ENCODE measurements around the gene TBC1D17.

The TBC1D17 gene

DNA sequence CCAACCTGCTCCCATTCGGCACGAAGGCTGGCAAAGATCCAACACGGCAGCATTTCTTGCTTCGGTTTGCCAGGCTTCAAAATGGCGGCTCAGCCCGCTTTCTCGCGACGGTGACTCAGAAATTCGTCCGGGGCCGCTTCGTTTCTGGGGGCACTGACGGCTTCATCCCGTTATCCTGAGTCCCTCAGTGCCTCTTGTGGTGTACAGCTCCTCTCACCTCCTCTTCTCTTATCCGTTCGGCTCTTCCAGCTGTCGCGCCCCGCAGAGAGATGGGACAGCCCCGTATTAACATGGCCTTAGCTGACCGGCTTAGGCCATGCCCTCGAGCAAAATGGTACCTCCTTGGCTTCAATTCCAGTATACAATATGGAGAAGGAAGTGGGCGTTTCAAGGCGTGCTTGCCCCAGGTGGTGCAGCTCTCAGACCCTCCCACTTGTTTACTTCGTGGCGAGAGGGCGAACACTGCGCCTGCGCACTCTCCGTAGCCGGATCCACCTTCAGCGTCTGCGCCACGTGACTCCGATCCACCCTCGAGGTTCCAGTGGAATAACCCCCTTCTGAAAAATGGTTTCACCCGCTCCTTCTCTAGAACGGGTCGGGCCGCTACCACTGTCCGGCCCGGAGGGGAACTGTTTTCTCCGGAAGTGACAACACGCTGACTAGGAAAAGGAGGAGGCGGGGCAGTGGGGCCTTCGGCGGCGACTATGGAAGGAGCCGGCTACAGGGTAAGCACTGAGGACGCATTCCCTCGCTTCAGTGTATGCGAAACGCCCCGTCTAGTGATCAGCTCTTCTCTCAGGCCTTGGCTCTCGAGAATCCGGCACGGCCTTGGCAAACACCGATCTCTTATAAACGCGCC is at the start of gene TBC1D17, which contains the start of gene AKT1S1:
Gene TBC1D17 (plus strand): TSS at position 683 of the 859 bp plus-strand sequence. CDS start 22 bp downstream, at position 705.
Gene AKT1S1 (minus strand): TSS at position 336 of the 859 bp plus-strand sequence. CDS start 4,060 bp downstream, outside the sequence.
- DNase-seq (ENCODE audit: low read depth in 2 of 3, low spot score in 1 of 3): peak; percentile 94 to 98 (median 98)

- no peak for DNase-seq (ENCODE audit: low read depth in 2 of 3, low spot score in 1 of 3)
Observed at GRCh38 chr19:49829200-49829599, 48.3 kb upstream of the TBC1D17 start.

DNA sequence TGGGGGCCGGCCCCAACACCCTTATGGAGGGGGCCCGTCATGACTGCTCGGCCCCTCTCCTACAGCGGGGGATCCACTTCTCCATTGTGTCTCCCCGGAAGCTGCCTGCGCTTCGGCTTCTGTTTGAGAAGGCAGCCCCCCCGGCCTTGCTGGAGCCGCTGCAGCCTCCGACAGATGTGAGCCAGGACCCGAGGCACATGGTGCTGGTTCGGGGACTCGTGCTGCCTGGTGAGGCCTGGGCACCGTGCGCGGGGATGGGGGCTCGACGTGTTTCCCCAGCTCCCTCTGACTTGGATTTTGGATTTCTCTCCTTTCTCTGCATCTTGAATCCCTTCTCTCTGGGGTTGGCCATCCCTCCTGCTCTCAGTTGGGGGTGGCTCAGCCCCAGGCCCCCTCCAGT is 47.8 kb upstream of the TBC1D17 start:
- no peak for DNase-seq (ENCODE audit: low read depth in 2 of 3, low spot score in 1 of 3)

DNA sequence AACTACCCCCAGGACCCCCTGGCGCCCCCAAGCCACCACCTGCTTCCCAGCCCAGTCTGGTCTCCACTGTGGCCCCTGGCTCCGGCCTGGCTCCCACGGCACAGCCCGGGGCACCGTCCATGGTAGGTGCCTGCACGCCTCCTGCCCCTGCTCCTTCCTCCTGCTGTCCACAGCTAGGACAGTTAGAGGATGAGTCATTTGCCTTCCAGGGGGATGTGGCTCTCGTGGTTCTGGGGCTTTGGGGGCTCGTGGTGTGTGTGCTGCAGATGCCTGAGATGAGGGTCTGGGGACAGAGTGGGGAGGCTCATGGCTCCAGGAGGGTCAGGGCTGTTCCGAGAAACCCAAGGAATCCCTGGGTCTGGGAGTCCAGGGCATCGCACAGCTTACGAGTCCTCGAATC is 46.7 kb upstream of the TBC1D17 start:
- DNase-seq (ENCODE audit: low read depth in 2 of 3, low spot score in 1 of 3): no peak

- DNase-seq (ENCODE audit: low read depth in 2 of 3, low spot score in 1 of 3): no peak
Observed at GRCh38 chr19:49831592-49831991, 45.9 kb upstream of the TBC1D17 start.

DNA sequence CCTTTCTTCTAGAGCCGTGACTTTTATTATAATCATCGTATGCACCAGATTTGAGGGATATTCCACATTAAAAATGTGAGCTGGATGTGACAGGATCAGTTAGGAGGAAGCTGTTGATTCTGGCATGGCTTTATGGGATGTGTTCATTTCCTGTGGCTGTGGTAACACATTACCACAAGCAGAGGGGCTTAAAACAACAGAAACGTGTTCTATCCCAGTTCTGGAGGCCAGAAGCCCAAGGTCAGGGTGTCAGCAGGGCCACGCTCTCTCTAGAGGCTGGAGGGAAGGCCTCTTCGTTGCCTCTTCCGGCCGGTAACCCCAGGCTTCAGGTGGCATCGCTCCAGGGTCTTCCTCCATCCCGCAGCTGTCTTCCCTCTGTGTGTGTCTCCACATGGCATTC is 44.9 kb upstream of the TBC1D17 start:
- DNase-seq (ENCODE audit: low read depth in 2 of 3, low spot score in 1 of 3): no peak

- no peak for DNase-seq (ENCODE audit: low read depth in 2 of 3, low spot score in 1 of 3)
Observed at GRCh38 chr19:49833599-49833998, 43.9 kb upstream of the TBC1D17 start.

- no peak for DNase-seq (ENCODE audit: low read depth in 2 of 3, low spot score in 1 of 3)
Observed at GRCh38 chr19:49835562-49835961, 41.9 kb upstream of the TBC1D17 start.

- DNase-seq (ENCODE audit: low read depth in 2 of 3, low spot score in 1 of 3): no peak
Observed at GRCh38 chr19:49836176-49837008, 41.1 kb upstream of the TBC1D17 start.

DNA sequence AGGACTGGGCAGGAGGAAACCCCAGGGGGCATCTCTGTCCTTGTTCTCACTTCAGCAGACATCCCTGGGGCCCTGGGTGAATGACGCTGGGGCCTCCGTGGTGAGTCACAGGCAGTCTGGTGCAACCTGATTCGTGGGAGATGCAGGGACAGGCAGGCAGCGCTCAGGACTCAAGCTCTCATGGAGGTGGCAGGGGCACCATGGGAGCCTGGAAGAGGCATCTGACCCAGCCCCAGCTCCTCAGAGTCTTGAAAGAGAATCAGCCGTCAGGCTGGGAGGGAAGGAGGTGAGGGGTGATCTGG is 40.5 kb upstream of the TBC1D17 start:
- DNase-seq (ENCODE audit: low read depth in 2 of 3, low spot score in 1 of 3): no peak

DNA sequence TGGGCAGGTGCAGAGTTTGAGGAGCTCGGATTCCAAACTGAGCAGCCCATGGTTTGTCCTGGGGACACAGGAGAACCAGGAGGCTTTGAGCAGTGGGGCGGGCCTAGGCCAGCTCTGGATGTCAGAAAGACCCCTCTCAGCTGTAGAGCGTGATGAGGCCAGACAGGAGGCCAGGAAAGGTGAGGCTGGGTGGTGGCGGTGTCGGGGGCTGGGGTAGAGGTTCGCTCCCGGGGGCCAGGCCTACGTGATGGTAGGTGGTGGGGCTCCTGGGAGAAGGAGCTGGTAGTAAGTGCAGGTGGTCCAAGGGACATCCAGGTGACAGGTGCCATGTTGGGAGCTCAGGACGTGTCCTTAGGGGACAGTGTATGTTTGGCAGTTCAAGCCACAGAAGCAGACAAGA is 40.1 kb upstream of the TBC1D17 start:
- no peak for DNase-seq (ENCODE audit: low read depth in 2 of 3, low spot score in 1 of 3)

GRCh38 chr19:49838885-49839588 is 38.5 kb upstream of the TBC1D17 start:
- DNase-seq (ENCODE audit: low read depth in 2 of 3, low spot score in 1 of 3): no peak

- no peak for DNase-seq (ENCODE audit: low read depth in 2 of 3, low spot score in 1 of 3)
Observed at GRCh38 chr19:49839713-49840112, 37.8 kb upstream of the TBC1D17 start.

GRCh38 chr19:49840321-49840720 is 37.2 kb upstream of the TBC1D17 start:
- DNase-seq (ENCODE audit: low read depth in 2 of 3, low spot score in 1 of 3): no peak

DNA sequence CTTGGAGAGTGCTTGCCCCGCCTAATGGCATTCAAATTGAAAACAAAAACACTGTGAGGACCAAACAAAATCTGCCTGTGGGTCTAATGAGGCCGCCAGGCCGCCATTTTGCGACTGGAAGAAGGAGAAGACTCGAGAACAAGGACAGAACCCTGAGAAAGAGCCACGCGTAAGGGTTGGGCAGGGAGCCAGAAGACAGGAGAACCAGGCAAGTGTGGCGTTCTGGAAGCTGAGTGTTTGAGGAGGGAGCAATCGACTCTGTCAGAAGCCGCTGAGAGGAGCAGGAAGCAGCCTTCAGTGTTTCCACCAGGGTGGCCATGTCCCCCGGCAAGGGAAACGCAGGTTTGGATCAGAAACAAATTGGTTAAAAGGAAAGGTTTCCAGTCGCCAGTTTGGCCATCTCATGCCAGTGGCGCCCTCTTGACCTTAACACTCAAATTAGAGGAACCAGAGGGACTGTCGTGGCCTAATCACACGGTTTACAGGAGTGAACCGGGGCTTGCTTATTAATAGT is 36.7 kb upstream of the TBC1D17 start:
- DNase-seq (ENCODE audit: low read depth in 2 of 3, low spot score in 1 of 3): no peak

DNA sequence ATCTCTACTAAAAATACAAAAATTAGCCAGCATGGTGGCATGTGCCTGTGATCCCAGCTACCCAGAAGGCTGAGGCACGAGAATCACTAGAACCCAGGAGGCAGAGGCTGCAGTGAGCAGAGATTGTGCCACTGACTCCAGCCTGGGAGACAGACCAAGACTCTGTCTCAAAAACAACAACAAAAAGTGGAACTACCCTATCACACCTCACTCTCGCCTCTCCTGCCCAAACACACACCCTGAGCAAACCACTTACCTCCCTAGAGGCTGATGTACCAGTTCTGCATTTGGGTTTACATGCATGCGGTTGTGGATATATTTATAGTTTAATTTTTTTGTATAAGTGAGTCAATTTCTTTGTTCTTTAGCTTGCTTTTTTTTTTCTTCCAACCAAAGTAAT is 34.2 kb upstream of the TBC1D17 start:
- DNase-seq (ENCODE audit: low read depth in 2 of 3, low spot score in 1 of 3): no peak

- DNase-seq (ENCODE audit: low read depth in 2 of 3, low spot score in 1 of 3): no peak
Observed at GRCh38 chr19:49844138-49845095, 33.1 kb upstream of the TBC1D17 start.

DNA sequence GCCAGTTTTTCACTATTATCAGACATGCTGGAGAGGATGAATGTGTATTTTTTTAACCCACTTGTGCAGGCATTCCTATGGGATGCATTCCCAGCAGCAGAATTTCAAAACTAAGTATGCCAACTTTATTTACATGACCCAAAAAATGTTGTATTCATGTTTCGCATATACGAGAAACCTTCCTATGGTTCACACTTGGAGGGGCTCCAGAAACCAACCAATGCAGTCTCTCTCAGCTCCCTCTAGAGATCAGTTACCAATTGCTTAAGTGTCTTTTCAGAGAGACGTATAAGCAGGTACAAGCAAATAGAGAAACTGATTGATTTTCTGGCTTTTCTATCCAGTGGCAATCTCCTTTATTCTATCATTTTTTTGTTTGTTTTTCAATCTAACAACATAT is 32.1 kb upstream of the TBC1D17 start:
- DNase-seq (ENCODE audit: low read depth in 2 of 3, low spot score in 1 of 3): no peak

DNA sequence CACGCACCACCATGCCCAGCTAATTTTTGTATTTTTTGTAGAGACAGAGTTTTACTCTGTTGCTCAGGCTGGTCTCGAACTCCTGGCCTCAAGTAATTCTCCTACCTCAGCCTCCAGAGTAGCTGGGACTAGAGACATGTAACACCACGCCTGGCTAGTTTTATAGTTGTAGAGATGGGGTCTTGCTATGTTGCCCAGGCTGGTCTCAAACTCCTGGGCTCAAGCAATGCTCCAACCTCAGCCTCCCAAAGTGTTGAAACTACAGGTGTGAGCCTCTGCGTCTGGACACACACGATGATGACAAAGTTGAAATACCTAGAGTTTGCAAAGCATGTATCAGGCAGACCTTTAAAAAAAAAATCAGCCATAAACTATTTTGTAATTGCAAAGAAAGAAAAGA is 31.1 kb upstream of the TBC1D17 start:
- no peak for DNase-seq (ENCODE audit: low read depth in 2 of 3, low spot score in 1 of 3)

All from stimulated activated CD4-positive, alpha-beta T cell treated with anti-CD3 and anti-CD28 coated beads, Interleukin-12 subunit alpha, Interleukin-12 subunit beta, amount 100 ng/mL, for 48 hours (primary cell).